Measurements from ENCODE around the gene POLR2H. TPM values are rescaled to one million over a fixed set of nuclear protein-coding genes. Genes with fewer than 3 reads are reported as not detected.
"Not testable (repeated sequence)": the region's sequence is repeated elsewhere in the genome, so short reads cannot be mapped to it uniquely, and the experiment has no call there.

POLR2H gene
- total RNA-seq, 1 donor from 2014 or later: 26.0 TPM

GRCh38 chr3:184339001-184339400, 22.5 kb upstream of the POLR2H start:
- Histone ChIP-seq H3K4me3 (peak overlapping the region; percentile 88 to 96), H3K27ac (peak overlapping the region; percentile 97 to 99), H3K9me3 (no peaks in the 10 kb centered on the region), H3K4me1 (peaks cover 7 to 16% of the 10 kb centered on the region in 2 donors), H3K36me3 (peaks cover 33 to 40% of the 10 kb centered on the region in 2 donors), H3K27me3 (no peaks in the 10 kb centered on the region)
- DNase-seq (ENCODE audit: low spot score in 2 of 2): no peak
- TF ChIP-seq CTCF (IDR thresholded peaks at IDR 0.05): no peak
- intact Hi-C loops (cut with DNase I): loop anchor here (5.0 to 10.0 kb wide), 2 partner anchors 152 to 704 kb away; partner anchors contain the start of genes ABCF3 and KLHL24

GRCh38 chr3:184339451-184340135, 21.9 kb upstream of the POLR2H start:
- H3K9me3 ChIP-seq; H3K27me3 ChIP-seq; DNase-seq (ENCODE audit: low spot score in 2 of 2): not testable (repeated sequence)
- H3K27ac ChIP-seq: peak overlapping the region in 1 of 2 donors; percentile 97
- peak overlapping the region in 1 of 2 donors; percentile 88 for H3K4me3 ChIP-seq
- peaks cover 34 to 40% of the 10 kb centered on the region in 2 donors for H3K36me3 ChIP-seq
- intact Hi-C loops (cut with DNase I): loop anchor here (5.0 to 10.0 kb wide), 2 partner anchors 152 to 705 kb away; partner anchors contain the start of genes ABCF3 and KLHL24
- peaks cover 7 to 16% of the 10 kb centered on the region in 2 donors for H3K4me1 ChIP-seq

- Histone ChIP-seq H3K36me3 (peaks cover 35 to 44% of the 10 kb centered on the region in 2 donors), H3K4me1 (peaks cover 7 to 16% of the 10 kb centered on the region in 2 donors), H3K27ac (no peak overlapping the region), H3K9me3 (no peaks in the 10 kb centered on the region), H3K27me3 (no peaks in the 10 kb centered on the region), H3K4me3 (no peak overlapping the region)
- intact Hi-C loops (cut with DNase I): no loop called here
- TF ChIP-seq CTCF (IDR thresholded peaks at IDR 0.05): no peak
- DNase-seq (ENCODE audit: low spot score in 2 of 2): no peak
Measured at GRCh38 chr3:184341925-184342324, 19.6 kb upstream of the POLR2H start.

- H3K36me3 ChIP-seq: peaks cover 35 to 44% of the 10 kb centered on the region in 2 donors
- TF ChIP-seq CTCF (IDR thresholded peaks at IDR 0.05): no peak
- DNase-seq (ENCODE audit: low spot score in 2 of 2): no peak
- H3K27me3 ChIP-seq: no peaks in the 10 kb centered on the region
- intact Hi-C loops (cut with DNase I): no loop called here
- no peak overlapping the region for H3K4me3 ChIP-seq
- no peak overlapping the region for H3K27ac ChIP-seq
- peaks cover 7 to 11% of the 10 kb centered on the region in 2 donors for H3K4me1 ChIP-seq
- no peaks in the 10 kb centered on the region for H3K9me3 ChIP-seq
Measured at GRCh38 chr3:184343200-184343876, 18.2 kb upstream of the POLR2H start.

GRCh38 chr3:184344579-184345316, 16.8 kb upstream of the POLR2H start:
- peak overlapping the region in 1 of 2 donors; percentile 0 for H3K27ac ChIP-seq
- H3K27me3 ChIP-seq: no peaks in the 10 kb centered on the region
- intact Hi-C loops (cut with DNase I): no loop called here
- DNase-seq (ENCODE audit: low spot score in 2 of 2): no peak
- TF ChIP-seq CTCF (IDR thresholded peaks at IDR 0.05): no peak
- peaks cover 35 to 44% of the 10 kb centered on the region in 2 donors for H3K36me3 ChIP-seq
- peaks cover 0 to 2% of the 10 kb centered on the region in 2 donors for H3K4me1 ChIP-seq
- H3K9me3 ChIP-seq: no peaks in the 10 kb centered on the region
- no peak overlapping the region for H3K4me3 ChIP-seq
